Loucy (cell line): ENCODE measurements around the gene GAB1.

ENCODE experiments used
- EZH2phosphoT487 ChIP-seq: fragments of 200-600 bp; IDR thresholded peaks from 2 replicates; pipeline ENCODE4 v1.6.1; 2018; ENCODE audit warnings: antibody characterized with exemption, mild to moderate bottlenecking, moderate library complexity, borderline replicate concordance
- TF ChIP-seq, protein P1 (sequence below): fragments of 200-600 bp; sonication (generic); conservative IDR thresholded peaks from 2 replicates; pipeline ENCODE4 v1.5.1; 2014; ENCODE audit warnings: mild to moderate bottlenecking, antibody characterized with exemption, low read length

DNA sequence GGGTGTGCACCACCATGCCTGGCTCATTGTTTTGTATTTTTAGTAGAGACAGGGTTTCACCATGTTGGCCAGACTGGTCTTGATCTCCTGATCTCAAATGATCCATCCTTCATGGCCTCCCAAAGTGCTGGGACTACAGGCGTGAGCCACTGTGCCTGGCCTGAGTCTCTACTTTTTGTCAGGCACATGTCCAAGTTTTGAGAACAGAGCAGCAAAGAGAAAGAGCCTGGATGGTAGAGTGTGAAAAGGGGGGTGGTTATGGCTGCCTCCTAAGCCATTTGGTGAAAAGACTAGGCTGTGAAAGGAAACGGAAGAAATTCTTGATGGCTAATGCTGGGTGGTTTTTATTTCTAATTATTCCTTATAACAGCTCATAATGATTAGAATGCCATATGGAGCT lies 63.4 kb downstream of the GAB1 start:
- TF ChIP-seq, protein P1, sequence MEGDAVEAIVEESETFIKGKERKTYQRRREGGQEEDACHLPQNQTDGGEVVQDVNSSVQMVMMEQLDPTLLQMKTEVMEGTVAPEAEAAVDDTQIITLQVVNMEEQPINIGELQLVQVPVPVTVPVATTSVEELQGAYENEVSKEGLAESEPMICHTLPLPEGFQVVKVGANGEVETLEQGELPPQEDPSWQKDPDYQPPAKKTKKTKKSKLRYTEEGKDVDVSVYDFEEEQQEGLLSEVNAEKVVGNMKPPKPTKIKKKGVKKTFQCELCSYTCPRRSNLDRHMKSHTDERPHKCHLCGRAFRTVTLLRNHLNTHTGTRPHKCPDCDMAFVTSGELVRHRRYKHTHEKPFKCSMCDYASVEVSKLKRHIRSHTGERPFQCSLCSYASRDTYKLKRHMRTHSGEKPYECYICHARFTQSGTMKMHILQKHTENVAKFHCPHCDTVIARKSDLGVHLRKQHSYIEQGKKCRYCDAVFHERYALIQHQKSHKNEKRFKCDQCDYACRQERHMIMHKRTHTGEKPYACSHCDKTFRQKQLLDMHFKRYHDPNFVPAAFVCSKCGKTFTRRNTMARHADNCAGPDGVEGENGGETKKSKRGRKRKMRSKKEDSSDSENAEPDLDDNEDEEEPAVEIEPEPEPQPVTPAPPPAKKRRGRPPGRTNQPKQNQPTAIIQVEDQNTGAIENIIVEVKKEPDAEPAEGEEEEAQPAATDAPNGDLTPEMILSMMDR = no peak
- TF ChIP-seq EZH2phosphoT487 = no peak
